ENCODE results near the gene TRAK2.

DNA sequence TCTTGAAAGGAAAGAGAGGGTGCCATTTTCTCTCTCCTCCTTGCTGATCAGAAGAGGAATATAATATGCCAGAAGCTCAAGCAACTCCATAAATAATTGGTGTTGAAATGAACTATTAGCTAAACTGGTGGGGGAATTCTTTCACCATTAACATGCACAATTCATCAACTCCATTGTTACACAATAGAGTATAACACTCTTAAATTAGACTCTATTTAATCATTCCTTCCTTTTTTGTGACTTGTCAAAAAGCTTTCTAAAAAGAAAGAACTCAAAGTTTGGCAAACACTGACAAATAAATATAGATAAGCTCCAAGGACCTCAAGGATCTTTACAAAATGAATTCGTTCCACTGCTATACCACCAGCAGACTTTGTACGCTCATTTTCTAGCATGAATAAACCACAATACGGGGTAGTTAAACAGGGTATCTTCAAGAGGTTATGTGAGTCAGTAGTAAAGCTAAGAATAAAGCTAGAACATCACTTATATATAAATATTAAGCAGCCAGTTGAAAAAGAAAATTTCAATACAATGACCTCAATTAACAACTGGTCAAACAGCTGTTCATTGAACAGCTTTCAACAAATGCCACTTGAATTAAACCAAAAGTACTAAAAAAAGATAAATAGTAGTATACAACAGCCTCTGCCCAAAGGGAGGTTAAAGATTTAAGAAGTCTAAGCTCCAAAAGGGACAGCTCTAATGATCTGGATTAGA is 6.4 kb downstream of the TRAK2 start:
- TF ChIP-seq, protein P1, sequence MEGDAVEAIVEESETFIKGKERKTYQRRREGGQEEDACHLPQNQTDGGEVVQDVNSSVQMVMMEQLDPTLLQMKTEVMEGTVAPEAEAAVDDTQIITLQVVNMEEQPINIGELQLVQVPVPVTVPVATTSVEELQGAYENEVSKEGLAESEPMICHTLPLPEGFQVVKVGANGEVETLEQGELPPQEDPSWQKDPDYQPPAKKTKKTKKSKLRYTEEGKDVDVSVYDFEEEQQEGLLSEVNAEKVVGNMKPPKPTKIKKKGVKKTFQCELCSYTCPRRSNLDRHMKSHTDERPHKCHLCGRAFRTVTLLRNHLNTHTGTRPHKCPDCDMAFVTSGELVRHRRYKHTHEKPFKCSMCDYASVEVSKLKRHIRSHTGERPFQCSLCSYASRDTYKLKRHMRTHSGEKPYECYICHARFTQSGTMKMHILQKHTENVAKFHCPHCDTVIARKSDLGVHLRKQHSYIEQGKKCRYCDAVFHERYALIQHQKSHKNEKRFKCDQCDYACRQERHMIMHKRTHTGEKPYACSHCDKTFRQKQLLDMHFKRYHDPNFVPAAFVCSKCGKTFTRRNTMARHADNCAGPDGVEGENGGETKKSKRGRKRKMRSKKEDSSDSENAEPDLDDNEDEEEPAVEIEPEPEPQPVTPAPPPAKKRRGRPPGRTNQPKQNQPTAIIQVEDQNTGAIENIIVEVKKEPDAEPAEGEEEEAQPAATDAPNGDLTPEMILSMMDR (IDR thresholded peaks at IDR 0.05), result no peak
- TF ChIP-seq POLR2A (IDR thresholded peaks at IDR 0.05), result no peak
